ENCODE results near the gene RUVBL1. TPM values are rescaled to one million over a fixed set of nuclear protein-coding genes. Genes with fewer than 3 reads are reported as not detected.

Gene RUVBL1
- total RNA-seq, 1 donor from 2014 or later: 28.7 TPM

DNA sequence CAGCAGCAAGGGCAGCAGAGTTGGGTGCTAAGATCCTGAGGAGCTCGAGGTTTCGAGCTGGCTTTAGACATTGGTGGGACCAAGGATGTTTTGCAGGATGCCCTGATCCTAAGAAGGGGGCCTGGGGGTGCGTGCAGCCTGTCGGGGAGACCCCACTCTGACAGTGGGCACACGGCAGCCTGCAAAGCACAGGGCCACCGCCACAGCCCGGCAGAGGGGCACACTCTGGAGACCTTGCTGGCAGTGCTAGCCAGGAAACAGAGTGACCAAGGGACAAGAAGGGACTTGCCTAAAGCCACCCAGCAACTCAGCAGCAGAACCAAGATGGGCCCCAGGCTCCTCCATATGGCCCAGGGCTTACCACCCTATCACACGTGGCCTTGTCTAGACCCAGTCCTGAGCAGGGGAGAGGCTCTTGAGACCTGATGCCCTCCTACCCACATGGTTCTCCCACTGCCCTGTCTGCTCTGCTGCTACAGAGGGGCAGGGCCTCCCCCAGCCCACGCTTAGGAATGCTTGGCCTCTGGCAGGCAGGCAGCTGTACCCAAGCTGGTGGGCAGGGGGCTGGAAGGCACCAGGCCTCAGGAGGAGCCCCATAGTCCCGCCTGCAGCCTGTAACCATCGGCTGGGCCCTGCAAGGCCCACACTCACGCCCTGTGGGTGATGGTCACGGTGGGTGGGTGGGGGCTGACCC, 52.6 kb downstream of the RUVBL1 start:
- no peak for DNase-seq (ENCODE audit: low spot score)

DNA sequence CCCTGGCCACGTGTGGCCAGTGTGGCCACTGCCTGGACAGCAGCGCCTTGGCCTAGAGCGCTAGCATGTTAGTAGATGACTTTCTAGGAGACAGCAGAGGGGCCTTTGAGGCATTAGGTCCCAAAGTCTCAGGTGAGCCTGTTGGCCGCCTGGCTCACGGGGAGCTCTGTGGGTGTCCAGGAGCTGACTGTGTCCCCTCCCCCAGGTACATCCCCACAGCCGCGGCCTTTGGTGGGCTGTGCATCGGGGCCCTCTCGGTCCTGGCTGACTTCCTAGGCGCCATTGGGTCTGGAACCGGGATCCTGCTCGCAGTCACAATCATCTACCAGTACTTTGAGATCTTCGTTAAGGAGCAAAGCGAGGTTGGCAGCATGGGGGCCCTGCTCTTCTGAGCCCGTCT, 54.3 kb downstream of the RUVBL1 start:
- DNase-seq (ENCODE audit: low spot score): no peak

DNA sequence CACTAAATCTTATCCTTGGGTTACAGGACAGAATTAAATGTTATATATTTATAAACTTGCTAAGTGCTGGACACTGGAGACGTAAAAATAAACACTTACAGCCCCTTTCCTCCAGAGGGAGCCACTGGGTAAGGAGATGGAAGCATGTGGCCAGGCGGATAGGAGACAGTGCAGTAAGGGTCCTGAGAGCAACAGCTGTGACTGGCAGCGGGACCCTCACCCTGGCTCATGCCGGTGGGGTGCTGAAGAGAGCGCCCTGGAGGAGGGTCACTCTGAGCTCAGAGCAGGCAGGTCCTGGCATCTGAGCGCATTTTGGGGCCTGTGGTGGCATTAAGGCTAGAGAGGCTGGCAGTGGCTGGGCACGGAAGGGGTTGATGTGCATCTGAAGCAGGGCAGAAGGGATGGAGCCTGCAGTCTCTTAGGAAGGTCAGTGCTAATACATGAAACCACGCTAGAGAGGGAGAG, 55.4 kb downstream of the RUVBL1 start:
- no peak for DNase-seq (ENCODE audit: low spot score)

DNA sequence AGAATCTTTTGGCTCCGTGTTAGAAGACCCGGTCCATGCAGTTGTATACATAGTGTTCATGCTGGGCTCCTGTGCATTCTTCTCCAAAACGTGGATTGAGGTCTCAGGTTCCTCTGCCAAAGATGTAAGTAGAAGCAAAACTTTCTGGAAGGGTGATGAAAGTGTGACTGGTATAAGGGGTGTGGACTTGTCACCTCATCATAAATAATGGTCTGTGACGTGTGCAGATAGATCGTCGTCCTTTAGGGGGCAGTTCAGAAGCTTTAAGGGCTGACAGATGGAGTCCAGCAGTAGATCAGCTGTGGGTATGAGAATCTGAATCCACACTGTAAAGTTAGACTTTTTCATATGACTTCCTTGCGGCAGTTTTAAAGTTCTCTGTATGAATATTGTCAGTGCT, 56.1 kb downstream of the RUVBL1 start:
- no peak for DNase-seq (ENCODE audit: low spot score)

DNA sequence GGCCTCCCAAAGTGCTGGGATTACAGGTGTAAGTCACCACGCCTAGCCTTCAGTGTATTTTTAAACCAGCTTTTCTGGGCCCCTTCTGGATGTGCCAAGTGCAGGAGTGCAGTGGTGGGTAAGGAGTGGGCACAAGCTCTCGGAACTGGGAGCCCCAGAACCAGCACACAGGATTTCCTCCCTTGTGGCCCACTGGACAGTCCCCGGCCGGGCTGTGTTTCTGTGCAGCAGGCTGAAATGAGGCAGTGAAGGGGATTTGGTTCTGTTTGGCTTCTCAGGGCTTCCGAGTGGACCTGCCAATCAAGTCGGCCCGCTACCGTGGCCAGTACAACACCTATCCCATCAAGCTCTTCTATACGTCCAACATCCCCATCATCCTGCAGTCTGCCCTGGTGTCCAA, 56.9 kb downstream of the RUVBL1 start:
- DNase-seq (ENCODE audit: low spot score): no peak

DNA sequence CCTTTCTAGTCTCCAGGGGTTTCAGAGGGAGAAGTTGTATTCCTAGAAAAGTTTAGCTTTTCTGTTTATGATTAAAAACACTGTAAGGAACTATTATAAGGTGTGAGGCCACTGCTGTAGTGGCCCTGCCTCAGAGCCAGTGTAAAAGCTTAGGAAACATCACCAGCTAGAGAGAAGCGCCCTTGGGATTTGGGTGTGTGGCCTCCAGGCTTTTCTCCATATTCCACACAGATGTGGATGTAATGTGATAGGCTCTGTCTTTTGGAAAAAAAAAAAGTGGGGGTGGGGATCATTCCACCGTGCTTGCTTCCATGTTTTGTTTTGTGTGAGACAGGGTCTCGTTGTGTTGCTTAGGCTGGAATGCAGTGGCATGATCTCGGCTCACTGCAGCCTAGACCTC, 57.5 kb downstream of the RUVBL1 start:
- DNase-seq (ENCODE audit: low spot score): no peak

DNA sequence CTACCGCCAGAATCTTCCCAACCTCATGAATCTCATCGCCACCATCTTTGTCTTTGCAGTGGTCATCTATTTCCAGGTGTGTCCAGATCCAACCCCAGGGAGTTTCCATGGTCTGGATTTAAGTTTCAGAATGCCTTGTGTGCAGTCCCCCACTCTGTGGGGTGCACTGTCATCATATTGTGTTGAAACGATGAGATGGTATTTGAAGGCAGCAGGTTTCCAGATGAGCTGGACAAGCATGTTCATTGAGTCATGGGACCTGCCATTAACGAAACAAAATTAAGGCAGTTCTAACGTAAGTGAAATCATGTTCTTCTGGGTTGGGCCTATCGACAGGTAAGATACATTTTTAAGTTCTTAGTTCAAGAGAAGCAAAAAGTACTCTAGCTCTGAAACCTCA, 58.6 kb downstream of the RUVBL1 start:
- DNase-seq (ENCODE audit: low spot score): no peak

DNA sequence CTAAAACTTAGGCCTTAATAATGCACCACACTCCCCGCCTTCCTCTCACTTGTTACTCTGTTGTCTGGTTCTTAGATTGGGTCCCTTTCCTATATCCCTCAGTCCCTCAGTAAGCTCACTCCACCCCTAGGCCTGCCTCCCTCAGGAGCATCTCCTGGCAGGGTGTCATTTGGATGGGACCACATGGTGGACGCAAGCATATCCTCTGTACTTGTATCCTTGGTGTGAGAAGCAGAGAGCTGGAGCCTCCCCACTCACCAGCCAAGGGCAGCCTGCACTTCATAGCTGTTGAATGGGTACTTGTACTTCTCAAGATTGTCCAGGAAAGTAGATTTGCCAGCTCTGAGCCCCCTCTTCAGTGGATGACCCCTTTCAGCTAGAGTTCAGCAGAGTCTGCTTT, 59.7 kb downstream of the RUVBL1 start:
- no peak for DNase-seq (ENCODE audit: low spot score)

DNA sequence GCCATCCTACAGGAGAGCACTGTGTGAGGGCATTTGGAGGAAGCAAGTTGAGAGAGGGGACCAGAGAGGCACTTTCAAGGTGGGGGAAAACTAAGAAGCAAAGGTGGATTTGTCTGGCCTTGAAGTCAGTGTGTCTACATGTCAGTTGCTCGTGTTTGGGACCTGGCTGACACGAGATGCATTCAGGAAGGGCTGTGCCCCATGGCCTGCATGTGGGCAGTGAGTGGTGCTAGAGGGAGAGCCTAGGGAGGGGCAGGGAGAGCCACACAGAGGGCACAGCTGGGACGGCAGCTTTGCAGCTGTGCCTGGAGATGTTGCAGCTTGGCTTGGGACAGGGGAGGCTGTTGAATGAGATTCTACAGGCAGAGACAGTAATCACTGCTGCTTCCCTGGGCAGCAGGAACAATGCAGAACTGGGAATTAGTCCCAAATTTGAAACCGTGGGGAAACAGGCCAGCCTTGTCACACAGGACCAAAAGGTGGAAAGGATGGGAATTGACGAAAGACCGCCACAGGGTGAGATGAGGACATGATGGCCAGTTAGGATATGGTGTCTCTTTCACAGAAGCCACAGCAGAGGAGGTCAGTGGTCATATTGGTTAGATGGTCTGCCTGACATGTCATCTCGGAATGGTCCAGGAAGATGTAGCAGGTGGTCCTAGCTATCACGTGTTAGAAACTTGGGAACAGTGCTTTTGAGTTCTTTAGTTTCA, 61.4 kb downstream of the RUVBL1 start:
- DNase-seq (ENCODE audit: low spot score): no peak

DNA sequence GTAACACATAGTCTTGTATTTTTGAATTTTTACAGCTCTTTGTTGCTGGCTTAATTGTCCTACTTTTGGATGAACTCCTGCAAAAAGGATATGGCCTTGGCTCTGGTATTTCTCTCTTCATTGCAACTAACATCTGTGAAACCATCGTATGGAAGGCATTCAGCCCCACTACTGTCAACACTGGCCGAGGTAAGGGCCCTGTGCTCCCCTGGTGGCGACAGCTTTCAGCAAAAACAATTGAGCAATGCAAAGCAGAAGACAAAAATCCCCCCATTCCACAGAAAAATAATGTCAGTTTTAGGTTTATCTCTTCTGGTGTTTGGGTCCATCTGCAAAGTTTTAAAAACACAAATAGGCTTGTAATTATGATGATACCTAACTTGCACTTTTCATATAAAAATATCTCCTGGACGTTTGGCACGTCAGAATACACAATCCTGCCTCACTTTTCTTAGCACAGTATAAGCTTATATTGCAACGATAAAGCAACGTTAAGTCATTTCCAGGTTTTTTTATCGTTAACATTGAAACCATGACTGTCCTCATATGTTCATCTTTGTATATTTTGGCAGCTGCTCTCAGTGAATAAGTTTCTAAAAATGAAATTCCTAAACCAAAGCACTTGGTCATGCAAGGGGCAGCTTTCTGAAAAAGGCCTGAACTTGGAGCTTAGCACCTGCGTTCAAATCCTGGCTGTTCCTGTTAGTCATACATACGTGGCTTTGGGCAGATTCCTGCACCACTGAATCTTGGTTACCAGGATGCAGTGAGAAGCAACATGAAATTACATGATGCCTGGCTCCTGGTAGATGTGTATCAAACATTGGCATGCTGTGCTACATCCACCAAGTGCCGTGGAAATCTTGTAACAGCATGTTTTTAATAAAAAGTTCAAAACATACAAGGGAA, 62.9 kb downstream of the RUVBL1 start:
- DNase-seq (ENCODE audit: low spot score): no peak

DNA sequence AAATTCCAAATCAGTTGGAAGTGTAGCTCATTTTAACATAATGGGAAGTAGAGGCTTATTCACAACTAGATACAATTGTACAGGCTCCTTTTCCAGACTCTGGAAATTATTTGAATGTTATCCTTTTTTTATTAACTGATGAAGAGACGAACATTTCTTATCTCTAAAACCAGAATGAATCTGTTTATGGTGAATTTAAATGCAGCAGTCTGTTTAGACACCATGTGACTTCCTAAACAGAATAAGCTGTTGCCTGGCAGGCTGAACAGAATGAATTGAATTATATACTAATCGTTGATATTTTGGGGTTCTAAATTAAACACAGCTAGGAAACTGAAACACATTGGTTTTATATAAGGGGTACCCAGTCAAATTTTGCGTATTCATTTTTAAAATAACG, 67.4 kb downstream of the RUVBL1 start:
- DNase-seq (ENCODE audit: low spot score): no peak

DNA sequence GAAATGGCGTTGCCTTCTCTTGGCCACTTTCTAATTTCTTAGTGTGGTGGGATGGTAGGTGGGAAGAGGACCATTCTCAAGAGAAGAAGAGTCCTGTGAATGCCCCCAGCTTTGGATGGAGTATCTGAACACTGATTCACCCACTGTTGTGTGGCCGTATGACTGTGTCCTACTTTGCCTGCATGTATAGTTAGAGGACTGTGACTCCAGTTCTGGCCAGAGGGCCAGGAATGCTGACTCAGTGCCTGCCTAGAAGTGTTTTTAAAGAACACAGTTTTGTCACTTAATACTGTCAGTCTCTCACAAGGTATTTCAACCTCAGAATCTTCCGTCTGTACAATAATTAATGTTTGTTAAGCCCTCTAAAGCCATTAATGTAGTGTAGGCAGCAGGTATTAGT, 69.2 kb downstream of the RUVBL1 start:
- DNase-seq (ENCODE audit: low spot score): no peak

DNA sequence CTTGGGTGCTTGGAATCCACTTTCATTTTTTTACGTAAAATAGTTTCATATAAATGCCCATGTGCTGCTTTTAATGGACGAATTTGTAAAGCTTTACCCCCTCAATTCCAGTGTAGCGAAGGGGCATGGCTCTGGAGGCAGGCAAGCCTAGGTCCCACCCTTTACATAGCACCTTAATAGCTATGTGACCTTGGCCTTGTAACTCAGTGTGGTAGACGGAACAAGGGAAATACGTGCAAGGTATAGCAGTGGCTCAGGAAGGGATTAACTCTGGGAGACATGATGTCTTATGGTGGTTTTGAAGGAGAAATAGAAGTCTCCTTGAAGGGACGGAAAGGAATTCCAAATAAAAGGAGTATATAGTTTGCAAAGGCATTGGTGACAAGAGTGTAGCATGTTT, 70.0 kb downstream of the RUVBL1 start:
- DNase-seq (ENCODE audit: low spot score): no peak

DNA sequence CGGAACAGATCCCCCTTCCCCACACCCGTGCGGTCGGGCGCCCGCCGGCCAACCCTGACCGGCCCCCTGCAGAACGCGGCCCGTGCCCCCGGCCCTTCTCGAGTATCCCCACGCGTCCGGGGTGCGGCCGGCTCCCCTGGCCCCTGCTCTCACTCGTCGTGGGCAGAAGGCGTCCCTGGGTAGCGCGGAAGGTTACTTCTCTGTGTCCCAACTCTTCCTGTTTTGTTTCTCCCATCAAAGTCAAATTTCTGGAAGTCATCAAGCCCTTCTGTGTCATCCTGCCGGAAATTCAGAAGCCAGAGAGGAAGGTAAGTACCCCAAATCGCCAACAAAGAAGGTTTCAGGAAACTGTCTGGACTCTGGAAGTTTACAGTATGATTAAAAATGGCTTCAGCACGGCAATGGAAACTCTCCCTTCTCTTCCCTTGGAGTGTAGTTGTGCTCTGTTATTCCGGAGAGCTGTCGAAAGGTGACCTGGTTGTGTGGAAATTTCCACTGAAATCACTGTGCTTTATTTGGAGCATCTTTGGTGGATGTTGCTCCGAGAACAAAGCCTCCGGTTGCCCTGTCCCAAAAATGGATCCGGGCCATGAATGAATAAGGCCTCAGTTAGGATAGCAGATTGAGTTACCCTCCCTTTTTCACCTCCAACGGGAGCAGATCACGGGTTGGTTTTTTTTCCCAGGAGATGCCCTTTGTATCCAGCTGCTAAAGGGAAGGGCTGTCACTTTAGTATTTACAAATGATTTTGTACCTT, 70.8 kb downstream of the RUVBL1 start:
- no peak for DNase-seq (ENCODE audit: low spot score)

DNA sequence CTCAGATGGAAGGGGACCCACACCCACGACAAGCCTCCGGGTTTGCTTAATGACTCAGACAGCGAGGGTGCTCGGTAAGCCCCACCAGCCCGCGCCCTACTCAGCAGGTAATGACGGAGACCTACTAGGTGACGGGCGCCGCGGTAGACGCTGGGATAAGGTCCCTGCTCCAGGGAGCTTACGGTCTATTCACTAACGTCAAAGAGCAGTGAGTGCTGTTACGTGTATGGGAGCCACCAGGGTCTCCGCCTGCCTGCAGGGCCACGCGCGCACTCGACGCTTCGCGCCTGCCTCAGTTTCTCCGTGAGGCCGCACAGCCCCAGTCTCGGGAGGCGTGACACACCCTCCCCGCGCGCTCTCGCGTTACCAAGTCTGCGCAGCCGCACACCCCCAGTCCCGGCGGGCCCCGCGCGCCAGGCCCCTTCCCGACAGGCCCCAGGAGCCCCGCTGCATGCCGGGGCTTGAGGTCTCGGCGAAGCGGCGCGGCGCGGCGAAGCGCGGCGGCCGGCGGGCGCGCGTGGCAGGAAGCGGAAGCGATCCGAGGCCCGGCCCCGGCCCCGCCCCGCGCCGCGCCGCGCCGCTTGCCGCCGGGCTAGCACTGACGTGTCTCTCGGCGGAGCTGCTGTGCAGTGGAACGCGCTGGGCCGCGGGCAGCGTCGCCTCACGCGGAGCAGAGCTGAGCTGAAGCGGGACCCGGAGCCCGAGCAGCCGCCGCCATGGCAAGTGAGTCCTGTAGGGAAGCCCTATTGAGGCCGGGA, 71.6 kb downstream of the RUVBL1 start, which contains the start of gene SEC61A1:
Gene SEC61A1 (plus strand): TSS at position 601 of the 758 bp plus-strand sequence. CDS start 116 bp downstream, at position 717.
- peak; percentile 99 for DNase-seq (ENCODE audit: low spot score)

DNA sequence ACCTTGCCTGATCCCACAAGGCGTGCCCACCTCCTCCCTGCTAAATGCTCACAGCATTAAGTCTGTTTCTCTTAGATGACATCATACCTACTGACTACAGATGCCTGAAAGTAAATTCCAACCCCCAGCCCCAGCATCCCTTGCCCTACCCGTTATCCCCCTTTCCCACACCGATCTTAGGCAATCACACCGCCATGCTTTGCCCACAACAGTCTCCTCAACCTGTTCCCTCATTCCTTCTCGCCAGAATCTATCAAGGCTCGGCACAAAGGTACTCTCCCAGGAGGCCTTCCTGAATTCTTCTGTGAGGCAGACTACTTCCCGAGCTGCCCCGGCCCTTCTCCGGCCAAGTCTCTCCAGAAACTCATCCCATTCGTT, 72.2 kb downstream of the RUVBL1 start:
- no peak for DNase-seq (ENCODE audit: low spot score)

DNA sequence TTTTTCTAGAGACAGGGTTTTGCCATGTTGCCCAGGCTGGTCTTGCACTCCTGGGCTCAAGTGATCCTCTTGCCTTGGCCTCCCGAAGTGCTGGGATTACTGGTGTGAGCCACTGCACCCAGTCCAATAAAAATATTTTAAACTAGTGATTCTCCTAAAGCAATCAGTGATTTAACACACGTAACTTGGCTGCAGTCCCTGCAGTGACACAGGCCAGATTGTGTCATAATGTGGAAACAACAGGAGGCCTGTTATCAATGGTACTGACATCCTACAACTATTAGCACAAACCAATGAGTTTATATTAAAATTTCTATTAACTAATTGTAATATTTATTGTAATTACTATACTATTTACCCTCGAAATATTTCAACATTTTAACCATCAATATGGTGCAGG, 73.0 kb downstream of the RUVBL1 start:
- no peak for DNase-seq (ENCODE audit: low spot score)

DNA sequence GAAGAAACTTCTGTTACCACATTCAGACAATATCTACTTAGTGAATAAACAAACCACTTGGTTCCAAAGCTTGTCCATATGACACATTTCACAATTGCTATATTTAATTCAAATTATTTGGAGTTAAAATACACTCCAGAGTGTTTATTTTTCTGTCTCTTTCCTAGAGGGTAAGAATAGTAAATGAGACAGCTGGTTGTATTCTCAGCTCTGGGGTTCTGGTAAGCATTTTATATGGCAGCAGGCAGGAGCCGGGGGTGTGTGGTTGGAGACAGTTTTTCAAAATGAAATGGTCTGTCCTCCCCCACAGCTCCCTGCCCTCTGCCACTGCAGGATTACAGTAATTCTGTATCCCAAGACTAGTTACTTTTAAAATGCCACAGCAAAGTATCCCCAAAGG, 82.3 kb downstream of the RUVBL1 start:
- no peak for DNase-seq (ENCODE audit: low spot score)

DNA sequence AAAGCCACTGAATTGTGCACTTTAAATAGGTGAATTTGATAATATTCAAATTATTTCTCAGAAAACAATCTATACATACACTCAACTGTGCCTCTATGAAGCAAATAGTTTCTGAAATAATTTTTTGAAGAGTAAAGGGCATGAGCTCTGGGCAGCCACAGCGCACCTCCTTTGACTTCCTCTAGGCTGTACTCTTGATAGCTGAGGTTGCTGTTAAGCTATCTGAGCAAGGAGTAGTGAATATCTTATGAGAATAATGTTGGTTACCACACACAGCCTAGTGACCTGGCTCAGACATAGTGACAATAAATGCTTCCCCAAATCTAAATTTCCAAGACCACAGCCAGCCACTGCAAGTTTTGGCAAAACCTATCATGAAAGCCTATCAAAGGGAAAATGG, 83.0 kb downstream of the RUVBL1 start:
- DNase-seq (ENCODE audit: low spot score): no peak

DNA sequence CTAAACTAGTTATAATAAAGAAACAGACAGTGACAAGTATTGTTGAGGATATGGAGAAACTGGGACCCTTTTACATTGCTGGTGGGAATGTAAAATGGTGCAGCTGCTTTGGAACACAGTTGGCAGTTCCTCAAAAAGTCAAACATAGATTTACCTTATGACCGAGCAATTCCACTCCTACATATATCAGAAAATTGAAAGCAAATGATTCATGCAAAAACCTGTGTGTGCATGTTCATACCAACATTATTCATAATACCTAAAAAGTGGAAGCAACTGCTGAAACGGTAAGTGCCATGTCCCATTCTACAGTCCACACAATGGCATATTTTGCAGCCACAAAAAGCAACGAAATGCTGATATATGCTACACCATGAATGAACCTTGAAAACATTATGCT, 83.6 kb downstream of the RUVBL1 start:
- no peak for DNase-seq (ENCODE audit: low spot score)

All from mesenteric fat pad (tissue), 1 donor.